GM21526 (cell line): ENCODE data around the gene AVPI1.
"Not testable (repeated sequence)": the region's sequence is repeated elsewhere in the genome, so short reads cannot be mapped to it uniquely, and the experiment has no call there.

Experiments used
- ATAC-seq: cut with Tn5 transposase; IDR thresholded peaks from one replicate; pipeline ENCODE4 v1.9.1; 2021; ENCODE audit warnings: moderate library complexity; ENCODE audit not compliant: unreplicated experiment, low FRiP score

The AVPI1 gene

GRCh38 chr10:97684368-97684713, 2.7 kb downstream of the AVPI1 start:
- ATAC-seq, result not testable (repeated sequence)

- ATAC-seq, result no peak
These were observed 3.3 kb downstream of the AVPI1 start for GRCh38 chr10:97683556-97684367.

- no peak for ATAC-seq
These were observed 5.0 kb downstream of the AVPI1 start for GRCh38 chr10:97682042-97682441.

- ATAC-seq, result no peak
These were observed 7.4 kb downstream of the AVPI1 start for GRCh38 chr10:97679594-97679993.

- ATAC-seq, result peak; percentile 55
These were observed 10.1 kb downstream of the AVPI1 start for GRCh38 chr10:97676770-97677581.

- ATAC-seq, result no peak
These were observed 11.8 kb downstream of the AVPI1 start for GRCh38 chr10:97675222-97675621.

GRCh38 chr10:97673736-97674525, 13.1 kb downstream of the AVPI1 start:
- no peak for ATAC-seq

GRCh38 chr10:97669571-97669970, 17.5 kb downstream of the AVPI1 start:
- ATAC-seq, result no peak

GRCh38 chr10:97667463-97667862, 19.6 kb downstream of the AVPI1 start:
- no peak for ATAC-seq

GRCh38 chr10:97666992-97667391, 20.0 kb downstream of the AVPI1 start:
- ATAC-seq, result no peak

GRCh38 chr10:97664282-97664850, 22.7 kb downstream of the AVPI1 start:
- no peak for ATAC-seq

- no peak for ATAC-seq
These were observed 27.5 kb downstream of the AVPI1 start for GRCh38 chr10:97659589-97659988.

- ATAC-seq, result no peak
These were observed 30.3 kb downstream of the AVPI1 start for GRCh38 chr10:97656777-97657176.

GRCh38 chr10:97651773-97652172, 35.3 kb downstream of the AVPI1 start:
- ATAC-seq, result no peak

GRCh38 chr10:97650726-97651125, 36.3 kb downstream of the AVPI1 start:
- ATAC-seq, result no peak

- not testable (repeated sequence) for ATAC-seq
These were observed 37.7 kb downstream of the AVPI1 start for GRCh38 chr10:97649405-97649750.

GRCh38 chr10:97648562-97649404, 38.3 kb downstream of the AVPI1 start:
- ATAC-seq, result peak; percentile 86

- no peak for ATAC-seq
These were observed 39.5 kb downstream of the AVPI1 start for GRCh38 chr10:97647556-97647955.

GRCh38 chr10:97644936-97645335, 42.1 kb downstream of the AVPI1 start:
- ATAC-seq, result no peak

GRCh38 chr10:97643441-97643985, 43.5 kb downstream of the AVPI1 start:
- no peak for ATAC-seq
